ENCODE data around the gene FAM193B. TPM values are rescaled to one million over a fixed set of nuclear protein-coding genes. Genes with fewer than 3 reads are reported as not detected.

FAM193B gene
- total RNA-seq, 1 experiment from 2014 or later: 43.8 TPM

DNA sequence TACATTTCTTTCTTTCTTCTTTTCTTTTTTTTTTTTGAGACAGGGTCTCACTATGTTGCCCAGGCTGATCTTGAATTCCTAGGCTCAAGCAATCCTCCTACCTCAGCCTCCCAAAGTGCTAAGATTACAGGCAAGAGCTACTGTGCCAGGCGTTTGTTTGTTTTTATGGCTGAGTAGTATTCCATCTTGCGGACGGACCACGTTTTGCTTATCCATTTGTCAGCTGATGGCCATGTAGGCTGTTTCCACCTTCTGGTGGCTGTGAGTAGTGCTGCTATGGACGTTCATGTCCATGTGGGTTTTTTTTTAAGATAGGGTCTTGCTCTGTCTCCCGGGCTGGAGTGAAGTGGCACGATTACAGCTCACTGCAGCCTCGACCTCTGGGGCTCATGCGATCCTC lies 47.2 kb downstream of the FAM193B start:
- Histone ChIP-seq H3K27ac (ENCODE audit: low read depth, low read length, poor library complexity, severe bottlenecking) (no peak overlapping the region), H3K36me3 (ENCODE audit: insufficient read depth, low read length, poor library complexity, severe bottlenecking) (peaks cover 17% of the 10 kb centered on the region), H3K9me3 (ENCODE audit: low read depth, low read length, poor library complexity, severe bottlenecking) (no peaks in the 10 kb centered on the region), H3K4me1 (ENCODE audit: insufficient read depth, low read length, poor library complexity, severe bottlenecking) (no peaks in the 10 kb centered on the region), H3K27me3 (replicated peaks; ENCODE audit: insufficient read depth, low read depth, low read length, poor library complexity) (no peaks in the 10 kb centered on the region), H3K4me3 (ENCODE audit: low read depth, low read length, poor library complexity, severe bottlenecking) (no peak overlapping the region)
- intact Hi-C loops (cut with micrococcal nuclease; ENCODE audit: unreplicated experiment): no loop called here
- no TSS peak for BruUV-seq (replicated peaks)
- TF ChIP-seq, protein P1, sequence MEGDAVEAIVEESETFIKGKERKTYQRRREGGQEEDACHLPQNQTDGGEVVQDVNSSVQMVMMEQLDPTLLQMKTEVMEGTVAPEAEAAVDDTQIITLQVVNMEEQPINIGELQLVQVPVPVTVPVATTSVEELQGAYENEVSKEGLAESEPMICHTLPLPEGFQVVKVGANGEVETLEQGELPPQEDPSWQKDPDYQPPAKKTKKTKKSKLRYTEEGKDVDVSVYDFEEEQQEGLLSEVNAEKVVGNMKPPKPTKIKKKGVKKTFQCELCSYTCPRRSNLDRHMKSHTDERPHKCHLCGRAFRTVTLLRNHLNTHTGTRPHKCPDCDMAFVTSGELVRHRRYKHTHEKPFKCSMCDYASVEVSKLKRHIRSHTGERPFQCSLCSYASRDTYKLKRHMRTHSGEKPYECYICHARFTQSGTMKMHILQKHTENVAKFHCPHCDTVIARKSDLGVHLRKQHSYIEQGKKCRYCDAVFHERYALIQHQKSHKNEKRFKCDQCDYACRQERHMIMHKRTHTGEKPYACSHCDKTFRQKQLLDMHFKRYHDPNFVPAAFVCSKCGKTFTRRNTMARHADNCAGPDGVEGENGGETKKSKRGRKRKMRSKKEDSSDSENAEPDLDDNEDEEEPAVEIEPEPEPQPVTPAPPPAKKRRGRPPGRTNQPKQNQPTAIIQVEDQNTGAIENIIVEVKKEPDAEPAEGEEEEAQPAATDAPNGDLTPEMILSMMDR (conservative IDR thresholded peaks at IDR 0.05; ENCODE audit: low read depth, low read length): peak; percentile 22; the same call in 1 of the 2 replicates
- TF ChIP-seq EZH2 (IDR thresholded peaks at IDR 0.05; ENCODE audit: borderline replicate concordance, low read depth, low read length, poor library complexity, severe bottlenecking): no peak
- no peak for DNase-seq (ENCODE audit: low spot score)
- ChIA-PET CTCF (no interaction called here), POLR2A (ENCODE audit: low non-redundant PET) (interaction anchor here (0.7 kb wide), 1 partner anchor 464 kb away, joined by 16 read pairs; no protein-coding TSS in a partner anchor)

DNA sequence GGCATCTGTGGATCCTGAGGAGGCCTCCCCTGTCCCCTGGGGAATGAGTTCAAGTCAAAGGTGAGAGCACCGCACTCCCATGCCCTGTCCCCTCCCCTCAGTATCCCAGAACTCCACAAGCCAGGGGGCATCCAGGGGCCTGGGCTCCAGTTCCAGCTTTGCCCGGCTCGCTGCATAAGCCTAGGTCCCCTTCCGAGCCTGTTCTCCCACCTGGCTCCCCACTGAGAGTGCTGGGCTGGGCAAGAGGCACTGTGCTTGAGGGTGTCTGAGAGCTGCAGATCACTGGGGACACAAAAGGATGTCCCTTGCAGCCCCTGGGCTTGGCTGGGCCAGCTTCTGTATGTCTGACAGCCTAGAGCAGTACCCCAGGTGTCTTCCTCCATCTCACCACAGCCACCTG lies 49.3 kb downstream of the FAM193B start:
- H3K36me3 ChIP-seq (ENCODE audit: insufficient read depth, low read length, poor library complexity, severe bottlenecking): no peaks in the 10 kb centered on the region
- POLR2A ChIA-PET (ENCODE audit: low non-redundant PET): no interaction called here
- CTCF ChIA-PET: no interaction called here
- no peak overlapping the region for H3K4me3 ChIP-seq (ENCODE audit: low read depth, low read length, poor library complexity, severe bottlenecking)
- H3K27ac ChIP-seq (ENCODE audit: low read depth, low read length, poor library complexity, severe bottlenecking): no peak overlapping the region
- TF ChIP-seq, protein P1 (conservative IDR thresholded peaks at IDR 0.05; ENCODE audit: low read depth, low read length): no peak
- no peak for DNase-seq (ENCODE audit: low spot score)
- H3K4me1 ChIP-seq (ENCODE audit: insufficient read depth, low read length, poor library complexity, severe bottlenecking): no peaks in the 10 kb centered on the region
- intact Hi-C loops (cut with micrococcal nuclease; ENCODE audit: unreplicated experiment): no loop called here
- no TSS peak for BruUV-seq (replicated peaks)
- no peaks in the 10 kb centered on the region for H3K27me3 ChIP-seq (replicated peaks; ENCODE audit: insufficient read depth, low read depth, low read length, poor library complexity)
- H3K9me3 ChIP-seq (ENCODE audit: low read depth, low read length, poor library complexity, severe bottlenecking): no peaks in the 10 kb centered on the region

DNA sequence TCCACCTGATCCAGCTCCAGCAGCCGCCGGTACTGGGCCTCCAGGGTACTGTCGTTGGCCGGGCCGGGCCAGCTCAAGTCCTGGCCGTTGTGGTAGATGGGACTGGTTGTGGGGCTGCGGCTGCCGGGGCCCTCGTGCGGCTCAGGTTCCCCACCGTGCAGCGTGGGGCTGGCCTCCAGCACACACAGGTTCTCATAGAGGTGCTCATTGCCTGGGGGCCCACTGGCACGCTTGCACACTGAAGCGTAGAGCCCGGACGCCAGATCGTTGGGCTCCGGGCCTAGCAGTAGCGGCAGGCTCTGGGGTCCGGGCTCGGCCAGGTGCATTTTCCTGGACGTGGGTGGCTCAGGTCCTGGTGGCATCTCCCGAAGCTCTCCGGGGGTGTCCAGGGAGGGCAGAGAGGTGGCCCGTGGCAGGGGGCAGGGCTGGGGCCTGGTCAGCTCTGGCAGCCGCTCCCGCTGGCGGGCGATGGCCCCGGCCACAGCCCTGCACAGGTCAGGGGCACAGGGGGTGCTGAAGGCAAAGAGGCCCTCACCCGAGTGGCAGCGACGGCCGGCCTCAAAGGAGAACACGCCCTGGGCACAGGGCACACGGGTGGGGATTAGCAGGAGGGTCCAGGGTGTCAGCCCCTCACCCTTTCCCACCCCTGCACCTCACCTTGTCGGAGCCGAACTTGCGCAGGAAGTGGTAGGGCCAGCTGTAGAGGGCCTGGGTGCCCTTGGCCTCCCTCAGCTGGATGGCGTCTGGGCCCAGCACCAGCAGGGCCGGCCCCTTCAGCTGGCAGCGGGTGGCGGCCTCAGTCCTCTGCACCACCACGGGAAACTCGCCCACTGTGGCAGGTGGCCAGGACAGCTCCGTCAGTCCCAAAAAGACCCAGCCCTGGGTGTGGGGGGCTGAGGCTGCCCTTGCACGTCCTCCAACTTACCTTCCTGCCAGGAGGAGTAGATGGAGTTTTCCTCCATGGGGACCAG lies 50.0 kb downstream of the FAM193B start:
- POLR2A ChIA-PET (ENCODE audit: low non-redundant PET): no interaction called here

More for the DNA sequence above, 50.0 kb downstream of the FAM193B start:
- no peaks in the 10 kb centered on the region for H3K4me1 ChIP-seq (ENCODE audit: insufficient read depth, low read length, poor library complexity, severe bottlenecking)
- no TSS peak for BruUV-seq (replicated peaks)
- DNase-seq (ENCODE audit: low spot score): no peak
- intact Hi-C loops (cut with micrococcal nuclease; ENCODE audit: unreplicated experiment): no loop called here
- no peak overlapping the region for H3K27ac ChIP-seq (ENCODE audit: low read depth, low read length, poor library complexity, severe bottlenecking)
- no peaks in the 10 kb centered on the region for H3K36me3 ChIP-seq (ENCODE audit: insufficient read depth, low read length, poor library complexity, severe bottlenecking)
- H3K4me3 ChIP-seq (ENCODE audit: low read depth, low read length, poor library complexity, severe bottlenecking): no peak overlapping the region
- H3K27me3 ChIP-seq (replicated peaks; ENCODE audit: insufficient read depth, low read depth, low read length, poor library complexity): no peaks in the 10 kb centered on the region
- no peak for TF ChIP-seq EZH2 (IDR thresholded peaks at IDR 0.05; ENCODE audit: borderline replicate concordance, low read depth, low read length, poor library complexity, severe bottlenecking)
- TF ChIP-seq, protein P1 (conservative IDR thresholded peaks at IDR 0.05; ENCODE audit: low read depth, low read length): no peak
- H3K9me3 ChIP-seq (ENCODE audit: low read depth, low read length, poor library complexity, severe bottlenecking): no peaks in the 10 kb centered on the region
- CTCF ChIA-PET: no interaction called here
